ENCODE data around the gene PLEKHA6. TPM values are rescaled to one million over a fixed set of nuclear protein-coding genes. Genes with fewer than 3 reads are reported as not detected.

PLEKHA6 gene
- total and polyA plus RNA-seq, 2 of the 8 experiments (the other 6 are each of a cell fraction or from before 2014, with no cell fraction given), result 4.8 to 20.2 TPM

DNA sequence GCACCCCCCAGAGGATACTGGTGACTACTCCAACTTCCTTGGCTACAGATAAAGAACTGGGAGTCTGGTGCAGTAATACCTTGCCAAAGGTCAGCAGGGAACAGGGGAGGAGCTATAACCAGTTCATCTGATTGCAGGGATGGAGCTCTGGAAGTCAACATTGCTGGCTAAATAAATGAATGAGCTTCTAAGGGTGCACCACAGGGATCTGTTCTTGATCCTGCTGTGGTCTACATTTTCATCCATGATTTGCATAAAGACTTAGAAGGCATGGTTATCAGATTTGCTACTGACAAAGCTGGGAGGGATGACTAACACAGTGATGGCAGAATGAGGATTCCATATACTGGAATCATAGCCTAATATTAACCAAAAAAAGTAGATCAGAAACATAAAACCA, 18.3 kb downstream of the PLEKHA6 start:
- no peak overlapping the region for H3K4me3 ChIP-seq (ENCODE audit: extremely low read depth in 1 of 4, insufficient read depth in 2 of 4, low read depth in 3 of 4, low read length in 4 of 4)
- no peak overlapping the region for H3K4ac ChIP-seq (replicated peaks; ENCODE audit: insufficient read length, low read depth, low read length)
- H2BK12ac ChIP-seq (ENCODE audit: low read depth, low read length), result no peak overlapping the region
- H3K9me3 ChIP-seq (ENCODE audit: insufficient read depth in 2 of 2, low read depth in 1 of 2, low read length in 1 of 2), result no peaks in the 10 kb centered on the region
- H2AFZ ChIP-seq (ENCODE audit: low read length), result no peak overlapping the region
- no peak overlapping the region for H3K23ac ChIP-seq (ENCODE audit: insufficient read length)
- H3K79me1 ChIP-seq (ENCODE audit: low read depth, low read length), result no peaks in the 10 kb centered on the region
- H3K27me3 ChIP-seq (replicated peaks in 1 of 4; ENCODE audit: control insufficient read depth in 3 of 4, extremely low read depth in 1 of 4, insufficient read depth in 3 of 4, low read length in 3 of 4), result peaks cover 0 to 2% (median 0%) of the 10 kb centered on the region in 4 experiments; a peak in 3 of 7 replicates
- no peak overlapping the region for H4K91ac ChIP-seq (replicated peaks; ENCODE audit: insufficient read length, low read length)
- peaks cover 17 to 36% (median 32%) of the 10 kb centered on the region in 4 experiments for H3K4me1 ChIP-seq (replicated peaks in 1 of 4; ENCODE audit: control insufficient read depth in 3 of 4, insufficient read depth in 4 of 4, low read length in 3 of 4)
- H4K8ac ChIP-seq (ENCODE audit: extremely low read depth, insufficient read depth, low read length), result no peak overlapping the region
- H3K18ac ChIP-seq (ENCODE audit: extremely low read depth, low read length), result no peak overlapping the region
- ChIA-PET CTCF (ENCODE audit: partially characterized antibody) (interaction anchor here (0.7 to 8.1 kb wide), 17 partner anchors 9 to 153 kb away, joined by 3 to 110 read pairs (median 5); partner anchors contain the start of genes GOLT1A and PLEKHA6), POLR2A (ENCODE audit: partially characterized antibody) (interaction anchor here (1.3 to 2.1 kb wide), 4 partner anchors 9 to 35 kb away, joined by 3 to 8 read pairs (median 5); no protein-coding TSS in a partner anchor)
- H3K27ac ChIP-seq (ENCODE audit: low read depth, low read length), result no peak overlapping the region
- no peaks in the 10 kb centered on the region for H3K23me2 ChIP-seq (ENCODE audit: low read depth, low read length)
- no peak overlapping the region for H3K56ac ChIP-seq (replicated peaks; ENCODE audit: insufficient read length, low read depth, low read length)
- no peaks in the 10 kb centered on the region for H3K36me3 ChIP-seq (ENCODE audit: control insufficient read depth in 2 of 4, insufficient read depth in 4 of 4, low read length in 3 of 4)
- no peak overlapping the region for H2AK5ac ChIP-seq (ENCODE audit: low read depth, low read length)
- H2BK120ac ChIP-seq (replicated peaks; ENCODE audit: low read depth, low read length), result no peak overlapping the region
- H2BK5ac ChIP-seq (ENCODE audit: low read depth, low read length), result no peak overlapping the region
- no peaks in the 10 kb centered on the region for H4K20me1 ChIP-seq (replicated peaks in 1 of 2; ENCODE audit: control insufficient read depth in 1 of 2, insufficient read depth in 2 of 2, low read length in 2 of 2)
- H3K4me2 ChIP-seq (ENCODE audit: insufficient read depth in 1 of 2, low read depth in 2 of 2, low read length in 2 of 2), result no peak overlapping the region; a peak in 1 of 4 replicates
- DNase-seq (ENCODE audit: low read depth in 1 of 2, low spot score in 2 of 2) (no peak), FAIRE-seq (no peak)
- H2BK15ac ChIP-seq (ENCODE audit: low read length), result no peak overlapping the region
- H3K9ac ChIP-seq (replicated peaks in 1 of 4; ENCODE audit: extremely low read depth in 1 of 4, low read depth in 3 of 4, low read length in 3 of 4), result no peak overlapping the region
- H3K14ac ChIP-seq (ENCODE audit: insufficient read length), result no peak overlapping the region
- H4K5ac ChIP-seq (ENCODE audit: insufficient read length, low read depth, low read length), result no peak overlapping the region
- H2BK20ac ChIP-seq (ENCODE audit: low read length), result no peak overlapping the region
- H3K79me2 ChIP-seq (ENCODE audit: control insufficient read depth in 1 of 2, insufficient read depth in 2 of 2, low read length in 2 of 2), result no peaks in the 10 kb centered on the region
- TF ChIP-seq CEBPB (IDR thresholded peaks at IDR 0.05; ENCODE audit: low read depth, low read length) (no peak), NANOG (IDR thresholded peaks at IDR 0.05; ENCODE audit: insufficient read depth, low read depth, low read length, poor library complexity, severe bottlenecking) (no peak)
